HCT116 (cell line): ENCODE data around the gene COMMD9. TPM values are rescaled to one million over a fixed set of nuclear protein-coding genes. Genes with fewer than 3 reads are reported as not detected.

Experiments used
- ATAC-seq: fragments of 200-7000 bp; cut with Tn5 transposase; 2 replicates; pipeline ENCODE4 v1.9.1; 2020; ENCODE audit warnings: mild to moderate bottlenecking, moderate library complexity
- BruUV-seq: library from RNA; stranded (reverse); fragments of 400-500 nt; replicated peaks from 2 replicates; lab custom pipeline; 2021; lab: Mats Ljungman, UMichigan
- CTCF ChIA-PET: fragments of 300-600 bp; sonication (Branson Sonifier 250); formaldehyde crosslinking; loops from one replicate; lab custom pipeline; 2021; ENCODE audit warnings: antibody characterized with exemption; lab: Charles Lee
- POLR2A ChIA-PET: fragments of 300-600, 350-600 bp; sonication (Branson Sonifier 250); formaldehyde crosslinking; loops from one replicate; lab custom pipeline; 2021; ENCODE audit warnings: antibody characterized with exemption; lab: Charles Lee
- RAD21 ChIA-PET, 2 experiments: fragments of 300-600 bp; sonication (Branson Sonifier 250); formaldehyde crosslinking; loops; one replicate each; lab custom pipeline; 2023; ENCODE audit warnings: low total read pairs in 2 of 2; ENCODE audit not compliant: uncharacterized antibody in 2 of 2, unreplicated experiment in 2 of 2, low non-redundant PET in 1 of 2; lab: Charles Lee
- DNase-seq: peaks from one replicate; pipeline ENCODE4 v3.0.0-alpha.2; 2010; ENCODE audit warnings: low read depth, low spot score
- H2AFZ ChIP-seq: fragments of 200-600 bp; shearing (Covaris generic), sonication (generic); 2 replicates; pipeline ENCODE4 v1.6.1; 2017; ENCODE audit warnings: low read depth, mixed run types, mixed read lengths, antibody characterized with exemption, low read length; ENCODE audit not compliant: poor library complexity, severe bottlenecking
- H3K27ac ChIP-seq: 2 replicates; pipeline ENCODE4 v1.5.1; 2012; ENCODE audit warnings: low read depth, low read length
- H3K27me3 ChIP-seq: fragments of 200-600 bp; sonication (generic); 2 replicates; pipeline ENCODE4 v1.6.1; 2016; ENCODE audit warnings: mixed run types, low read length, mixed read lengths; ENCODE audit not compliant: insufficient read depth
- H3K36me3 ChIP-seq, 2 experiments: fragments of 200-500 bp in 1 of 2; fragments of 200-600 bp in 1 of 2; sonication (Bioruptor generic) in 1 of 2; sonication (generic) in 1 of 2; 2 replicates each; pipeline versions ENCODE4 v1.5.1 to v1.6.1; 2014 to 2016; ENCODE audit warnings: low read length in 2 of 2, inconsistent platforms in 1 of 2, mixed read lengths in 1 of 2, mixed run types in 1 of 2; ENCODE audit not compliant: insufficient read depth in 2 of 2, control insufficient read depth in 1 of 2
- H3K4me1 ChIP-seq, 2 experiments: fragments of 200-600 bp in 1 of 2; sonication (generic) in 1 of 2; 2 replicates each; pipeline versions ENCODE4 v1.5.1 to v1.6.1; 2012 to 2017; ENCODE audit warnings: low read length in 2 of 2, inconsistent platforms in 1 of 2, mild to moderate bottlenecking in 1 of 2, mixed read lengths in 1 of 2, mixed run types in 1 of 2, moderate library complexity in 1 of 2; ENCODE audit not compliant: insufficient read depth in 2 of 2, control insufficient read depth in 1 of 2
- H3K4me2 ChIP-seq: fragments of 200-600 bp; sonication (generic); 2 replicates; pipeline ENCODE4 v1.6.1; 2017; ENCODE audit warnings: mixed run types, low read length, mixed read lengths
- H3K4me3 ChIP-seq, 2 experiments: fragments of 200-600 bp in 1 of 2; sonication (generic) in 1 of 2; replicated peaks in 1 of 2; 2 replicates each; pipeline ENCODE4 v1.5.1; 2011 to 2016; ENCODE audit warnings: low read length in 2 of 2, control low read depth in 1 of 2, low read depth in 1 of 2, mild to moderate bottlenecking in 1 of 2, mixed read lengths in 1 of 2, mixed run types in 1 of 2
- H3K79me2 ChIP-seq: fragments of 200-600 bp; sonication (generic); 2 replicates; pipeline ENCODE4 v1.6.1; 2017; ENCODE audit warnings: mild to moderate bottlenecking, mixed run types, low read length, moderate library complexity, mixed read lengths; ENCODE audit not compliant: insufficient read depth
- H3K9ac ChIP-seq: fragments of 200-600 bp; sonication (generic); 2 replicates; pipeline ENCODE4 v1.6.1; 2016; ENCODE audit warnings: low read length, mixed read lengths
- H3K9me2 ChIP-seq: fragments of 200-600 bp; sonication (generic), shearing (Covaris generic); 2 replicates; pipeline ENCODE4 v1.6.1; 2017; ENCODE audit warnings: mixed run types, mild to moderate bottlenecking, moderate library complexity; ENCODE audit not compliant: insufficient read depth
- H3K9me3 ChIP-seq, 2 experiments: fragments of 200-500 bp in 1 of 2; fragments of 200-600 bp in 1 of 2; sonication (Bioruptor generic) in 1 of 2; sonication (generic) in 1 of 2; 2 replicates each; pipeline ENCODE4 v1.6.1; 2014 to 2017; ENCODE audit warnings: low read length in 2 of 2, mixed read lengths in 2 of 2, inconsistent platforms in 1 of 2, low read depth in 1 of 2, mild to moderate bottlenecking in 1 of 2, mixed run types in 1 of 2, moderate library complexity in 1 of 2; ENCODE audit not compliant: control insufficient read depth in 1 of 2, insufficient read depth in 1 of 2
- H4K20me1 ChIP-seq: fragments of 200-600 bp; sonication (generic), shearing (Covaris generic); 2 replicates; pipeline ENCODE4 v1.6.1; 2017; ENCODE audit warnings: mixed run types, mild to moderate bottlenecking, moderate library complexity; ENCODE audit not compliant: insufficient read depth
- ATF3 ChIP-seq: IDR thresholded peaks from 2 replicates; pipeline ENCODE4 v1.6.1; 2012
- CBX3 ChIP-seq: IDR thresholded peaks from 2 replicates; pipeline ENCODE4 v1.6.1; 2012; ENCODE audit warnings: low read depth
- CEBPB ChIP-seq: IDR thresholded peaks from 2 replicates; pipeline ENCODE4 v1.6.1; 2012; ENCODE audit warnings: low read depth
- EGR1 ChIP-seq: IDR thresholded peaks from 2 replicates; pipeline ENCODE4 v1.6.1; 2012; ENCODE audit warnings: low read depth
- ELF1 ChIP-seq: IDR thresholded peaks from 2 replicates; pipeline ENCODE4 v1.6.1; 2012; ENCODE audit warnings: low read depth, borderline replicate concordance
- EZH2phosphoT487 ChIP-seq: fragments of 200-600 bp; IDR thresholded peaks from 2 replicates; pipeline ENCODE4 v1.6.1; 2018; ENCODE audit warnings: antibody characterized with exemption, borderline replicate concordance
- JUND ChIP-seq: IDR thresholded peaks from 2 replicates; pipeline ENCODE4 v1.6.1; 2012
- MAX ChIP-seq: IDR thresholded peaks from 2 replicates; pipeline ENCODE4 v1.6.1; 2012
- POLR2A ChIP-seq: IDR thresholded peaks from 2 replicates; pipeline ENCODE4 v1.7.0; 2011; ENCODE audit warnings: borderline replicate concordance; ENCODE audit not compliant: insufficient read depth, insufficient read length; ENCODE audit errors: extremely low read depth
- POLR2AphosphoS5 ChIP-seq: IDR thresholded peaks from 2 replicates; pipeline ENCODE4 v1.6.1; 2011; ENCODE audit warnings: mild to moderate bottlenecking, low read depth, low read length, moderate library complexity
- RAD21 ChIP-seq: IDR thresholded peaks from 2 replicates; pipeline ENCODE4 v1.6.1; 2012; ENCODE audit warnings: low read depth, mild to moderate bottlenecking
- REST ChIP-seq: IDR thresholded peaks from 2 replicates; pipeline ENCODE4 v1.6.1; 2012; ENCODE audit warnings: low read depth
- SIN3A ChIP-seq: IDR thresholded peaks from 2 replicates; pipeline ENCODE4 v1.6.1; 2012; ENCODE audit warnings: low read depth
- SP1 ChIP-seq: IDR thresholded peaks from 2 replicates; pipeline ENCODE4 v1.6.1; 2012; ENCODE audit warnings: low read depth
- SRF ChIP-seq: IDR thresholded peaks from 2 replicates; pipeline ENCODE4 v1.6.1; 2012; ENCODE audit warnings: low read depth
- TCF7L2 ChIP-seq: IDR thresholded peaks from 2 replicates; pipeline ENCODE4 v1.7.0; 2011; ENCODE audit warnings: borderline replicate concordance, inconsistent platforms; ENCODE audit not compliant: insufficient read depth, insufficient read length; ENCODE audit errors: extremely low read depth
- YY1 ChIP-seq: IDR thresholded peaks from 2 replicates; pipeline ENCODE4 v1.6.1; 2011; ENCODE audit warnings: low read length, low read depth, moderate library complexity, mild to moderate bottlenecking; ENCODE audit not compliant: insufficient replicate concordance; ENCODE audit errors: extremely low read depth
- ZBTB33 ChIP-seq: IDR thresholded peaks from 2 replicates; pipeline ENCODE4 v1.6.1; 2011; ENCODE audit warnings: mild to moderate bottlenecking, low read length, moderate library complexity; ENCODE audit not compliant: insufficient replicate concordance; ENCODE audit errors: extremely low read depth
- ZFX ChIP-seq: fragments of 450-650 bp; IDR thresholded peaks from 2 replicates; pipeline ENCODE4 v1.6.1; 2017
- ZNF274 ChIP-seq: fragments of 200-500 bp; sonication (Bioruptor generic); IDR thresholded peaks from 2 replicates; pipeline ENCODE4 v1.6.1; 2014; ENCODE audit warnings: mild to moderate bottlenecking, low read depth, low read length, inconsistent platforms
- intact Hi-C: fragments of 100-400 bp; cut with micrococcal nuclease; formaldehyde crosslinking; loops from 2 replicates; pipeline ENCODE4 v1.10.0; 2022
- total RNA-seq: library from RNA; stranded (reverse); gene quantifications from one replicate; pipeline ENCODE4 v1.2.1, GENCODE V29; 2021; ENCODE audit not compliant: unreplicated experiment

Gene COMMD9
- total RNA-seq, 1 experiment from 2014 or later = 33.3 TPM

- no peak for TF ChIP-seq JUND
- no peak for TF ChIP-seq POLR2A
- TF ChIP-seq ZFX = no peak
These were observed 15.1 kb upstream of the COMMD9 start (continued) for GRCh38 chr11:36304351-36304750.

- no peak overlapping the region for H3K4me2 ChIP-seq
- no peaks in the 10 kb centered on the region for H4K20me1 ChIP-seq
- CTCF ChIA-PET = interaction anchor here (0.6 to 1.9 kb wide), 2 partner anchors 8 to 178 kb away, joined by 3 to 6 read pairs; no protein-coding TSS in a partner anchor
- no TSS peak for BruUV-seq
- H3K27me3 ChIP-seq = no peaks in the 10 kb centered on the region
- H3K9me3 ChIP-seq = no peaks in the 10 kb centered on the region
- RAD21 ChIA-PET = no interaction called here
- POLR2A ChIA-PET = no interaction called here
- H3K79me2 ChIP-seq = no peaks in the 10 kb centered on the region
- DNase-seq = no peak
- H3K27ac ChIP-seq = no peak overlapping the region
- H3K4me1 ChIP-seq = no peaks in the 10 kb centered on the region
- intact Hi-C loops = no loop called here
- no peaks in the 10 kb centered on the region for H3K9me2 ChIP-seq
- H2AFZ ChIP-seq = no peak overlapping the region
- no peaks in the 10 kb centered on the region for H3K36me3 ChIP-seq
- no peak overlapping the region for H3K9ac ChIP-seq
- H3K4me3 ChIP-seq = no peak overlapping the region
- no peak for ATAC-seq
- TF ChIP-seq SIN3A (no peak), ATF3 (no peak), TCF7L2 (no peak), REST (no peak), SP1 (no peak), EGR1 (no peak), EZH2phosphoT487 (no peak), POLR2A (no peak), SRF (no peak), MAX (no peak), POLR2AphosphoS5 (no peak), CBX3 (no peak), ZNF274 (no peak), ELF1 (no peak), ZBTB33 (no peak), JUND (no peak), YY1 (no peak), CEBPB (no peak), RAD21 (no peak)
These were observed 11.4 kb upstream of the COMMD9 start for GRCh38 chr11:36300650-36301049.
